K562 (cell line): ENCODE measurements around the gene SMIM15. TPM values are rescaled to one million over a fixed set of nuclear protein-coding genes. Genes with fewer than 3 reads are reported as not detected.

ENCODE experiments used
- ATAC-seq: fragments of 200-7000 bp; cut with Tn5 transposase; 3 replicates; pipeline ENCODE4 v1.9.1; 2020; ENCODE audit warnings: moderate library complexity
- BruUV-seq: library from RNA; stranded (reverse); fragments of 400-500 nt; replicated peaks from 2 replicates; lab custom pipeline; 2021; lab: Mats Ljungman, UMichigan
- CTCF ChIA-PET: fragments of 300-600 bp; formaldehyde crosslinking; extraction: SDS; loops from one replicate; lab custom pipeline; 2021; ENCODE audit warnings: low intra/inter-chr PET ratio; lab: Yijun Ruan, JAX
- POLR2A ChIA-PET: fragments of 300-600, 350-650 bp; sonication (Branson Sonifier 250); formaldehyde crosslinking; extraction: SDS; loops from one replicate; lab custom pipeline; 2021; ENCODE audit warnings: antibody characterized with exemption, inconsistent platforms; lab: Yijun Ruan, JAX
- DNase-seq, 4 experiments: peaks; one replicate each; pipeline versions ENCODE4 v3.0.0 to v3.0.0-alpha.2; 2011 to 2018; ENCODE audit warnings: low spot score in 3 of 4, mixed read lengths in 3 of 4; ENCODE audit errors: extremely low read depth in 1 of 4
- FAIRE-seq: peaks from 2 replicates; lab custom pipeline; 2011; peaks lifted over from hg19 to GRCh38; lab: Jason Lieb, UNC
- H2AFZ ChIP-seq: 2 replicates; pipeline ENCODE4 v1.6.0; 2011; ENCODE audit warnings: low read depth, low read length, control low read depth, inconsistent platforms
- H3K27ac ChIP-seq: fragments of 200-600 bp; 3 replicates; pipeline ENCODE4 v1.8.0; 2011; ENCODE audit warnings: low read depth, mild to moderate bottlenecking, control low read depth, inconsistent platforms, low read length, moderate library complexity, mixed read lengths; ENCODE audit errors: extremely low read depth
- H3K27me3 ChIP-seq, 2 experiments: fragments of 300-600 bp in 1 of 2; 2 replicates in 1 of 2; 3 replicates in 1 of 2; pipeline versions ENCODE4 v1.6.0 to v1.8.0; 2011; ENCODE audit warnings: inconsistent platforms in 2 of 2, low read length in 2 of 2, mild to moderate bottlenecking in 1 of 2, mixed read lengths in 1 of 2, moderate library complexity in 1 of 2; ENCODE audit not compliant: control insufficient read depth in 2 of 2, insufficient read depth in 2 of 2
- H3K36me3 ChIP-seq: fragments of 300-600 bp; 3 replicates; pipeline ENCODE4 v1.8.0; 2011; ENCODE audit warnings: mild to moderate bottlenecking, low read length, inconsistent platforms; ENCODE audit not compliant: control insufficient read depth, insufficient read depth
- H3K4me1 ChIP-seq, 2 experiments: fragments of 200-600 bp in 1 of 2; replicated peaks in 1 of 2; 2 replicates in 1 of 2; 3 replicates in 1 of 2; pipeline versions ENCODE4 v1.5.1 to v1.8.0; 2011; ENCODE audit warnings: inconsistent platforms in 2 of 2, low read length in 2 of 2, mild to moderate bottlenecking in 1 of 2, mixed read lengths in 1 of 2, moderate library complexity in 1 of 2; ENCODE audit not compliant: control insufficient read depth in 2 of 2, insufficient read depth in 2 of 2
- H3K4me2 ChIP-seq: 2 replicates; pipeline ENCODE4 v1.6.1; 2011; ENCODE audit warnings: low read length, control low read depth, inconsistent platforms, mixed read lengths; ENCODE audit not compliant: insufficient read depth
- H3K4me3 ChIP-seq: fragments of 200-600 bp; sonication (generic), shearing (Covaris generic); 2 replicates; pipeline ENCODE4 v1.5.1; 2016; ENCODE audit warnings: control low read depth, inconsistent platforms
- H3K79me2 ChIP-seq: fragments of 200-600 bp; 3 replicates; pipeline ENCODE4 v1.8.0; 2011; ENCODE audit warnings: low read length, inconsistent platforms; ENCODE audit not compliant: control insufficient read depth, insufficient read depth
- H3K9ac ChIP-seq, 2 experiments: 2 replicates each; pipeline versions ENCODE4 v1.6.0 to v1.6.1; 2011; ENCODE audit warnings: low read depth in 2 of 2, low read length in 2 of 2, control low read depth in 1 of 2, inconsistent platforms in 1 of 2, mild to moderate bottlenecking in 1 of 2, mixed read lengths in 1 of 2; ENCODE audit not compliant: insufficient read depth in 1 of 2
- H3K9me1 ChIP-seq: one replicate; pipeline ENCODE4 v1.6.0; 2011; ENCODE audit warnings: inconsistent platforms, mild to moderate bottlenecking, low read length, moderate library complexity; ENCODE audit not compliant: control insufficient read depth, insufficient read depth
- H3K9me3 ChIP-seq: replicated peaks from 2 replicates; pipeline ENCODE4 v1.5.1; 2011; ENCODE audit warnings: low read depth, low read length, inconsistent platforms; ENCODE audit not compliant: control insufficient read depth, insufficient read depth
- H4K20me1 ChIP-seq: replicated peaks from 2 replicates; pipeline ENCODE4 v1.6.1; 2011; ENCODE audit warnings: low read length, inconsistent platforms, mixed read lengths; ENCODE audit not compliant: control insufficient read depth, insufficient read depth
- ARID2 ChIP-seq: fragments of 450-650 bp; IDR thresholded peaks from 2 replicates; pipeline ENCODE4 v1.6.1; 2017; ENCODE audit warnings: antibody characterized with exemption, mild to moderate bottlenecking
- HNRNPUL1 ChIP-seq: fragments of 200-400 bp; formaldehyde crosslinking; IDR thresholded peaks from 2 replicates; pipeline ENCODE4 v1.6.1; 2017; ENCODE audit warnings: low read length
- KLF16 ChIP-seq: IDR thresholded peaks from 2 replicates; pipeline ENCODE4 v1.6.1; 2016; ENCODE audit warnings: antibody characterized with exemption
- PCBP1 ChIP-seq: fragments of 200-400 bp; formaldehyde crosslinking; IDR thresholded peaks from 2 replicates; pipeline ENCODE4 v1.6.1; 2018; ENCODE audit warnings: mild to moderate bottlenecking, low read depth, low read length; ENCODE audit not compliant: poor library complexity, severe bottlenecking
- STAT5A ChIP-seq: IDR thresholded peaks from 2 replicates; pipeline ENCODE4 v1.6.1; 2012; ENCODE audit warnings: low read length, inconsistent platforms, borderline replicate concordance
- ZNF316 ChIP-seq: fragments of 450-650 bp; IDR thresholded peaks from 2 replicates; pipeline ENCODE4 v1.6.1; 2016
- WGBS: fragments of 100-300 bp; shearing (Covaris generic); methylation state at CpG from one replicate; pipeline ENCODE4 v1.1.6; 2016; ENCODE audit warnings: low coverage, mixed read lengths; ENCODE audit not compliant: insufficient coverage; ENCODE audit errors: missing lambda C conversion rate; 5-methylcytosine and 5-hydroxymethylcytosine counted together
- in situ Hi-C: fragments of 300-500 bp; cut with MboI; formaldehyde crosslinking; loops from 4 replicates; pipeline ENCODE4 v1.15.0; 2018; ENCODE audit warnings: inconsistent platforms, mixed read lengths
- intact Hi-C: fragments of 100-400 bp; cut with micrococcal nuclease; formaldehyde crosslinking; loops from 2 replicates; pipeline ENCODE4 v1.14.2; 2022
- polyA plus RNA-seq, 8 experiments: library from polyadenylated mRNA; depleted of rRNA in 4 of 8; stranded (reverse) in 5 of 8; unstranded in 3 of 8; fragments of >200 nt; fragmentation: Nextera tagmentation in 2 of 8; fragmentation: Illumina TruSeq in 1 of 8; extraction: Ambion mirVana in 2 of 8; extraction: Trizol in 1 of 8; gene quantifications; 2 replicates each; pipeline versions ENCODE4 v1.2.1 to v1.2.3, GENCODE V29; 2011 to 2014; ENCODE audit warnings: inconsistent platforms in 1 of 8, missing spikeins in 1 of 8
- total RNA-seq, 7 experiments: library from RNA; depleted of rRNA in 6 of 7; stranded (reverse); fragments of >200 nt in 6 of 7; fragmentation: Illumina TruSeq in 2 of 7; extraction: Trizol in 2 of 7; gene quantifications; 2 replicates each; pipeline versions ENCODE4 v1.2.1 to v1.2.3, GENCODE V29; 2011 to 2021; ENCODE audit warnings: low replicate concordance in 1 of 7
- TF ChIP-seq, protein P1 (sequence below): fragments of 250-450 bp; sonication (Bioruptor Pico); IDR thresholded peaks from 2 replicates; pipeline ENCODE4 v1.4.0; 2020
- TF ChIP-seq, protein P2 (sequence below), 3 experiments: fragments of 200-800 bp in 1 of 3; fragments of 250-450 bp in 1 of 3; fragments of 450-650 bp in 1 of 3; sonication (Bioruptor Pico) in 1 of 3; sonication (Bioruptor generic) in 1 of 3; formaldehyde crosslinking in 1 of 3; IDR thresholded peaks; 2 replicates each; pipeline versions ENCODE4 v1.6.1 to v1.8.0; 2016 to 2022; ENCODE audit warnings: mild to moderate bottlenecking in 2 of 3, missing genetic modification characterization in 2 of 3, missing compliant biosample characterization in 1 of 3, moderate library complexity in 1 of 3
- TF ChIP-seq, protein P3 (sequence below): fragments of 250-450 bp; sonication (Bioruptor Pico); IDR thresholded peaks from 2 replicates; pipeline ENCODE4 v1.5.0; 2020; ENCODE audit warnings: mild to moderate bottlenecking

The SMIM15 gene
- total and polyA plus RNA-seq, 9 of the 15 experiments (the other 6 are each of a cell fraction or from before 2014, with no cell fraction given): 16.6 to 124 (median 82.0) TPM

DNA sequence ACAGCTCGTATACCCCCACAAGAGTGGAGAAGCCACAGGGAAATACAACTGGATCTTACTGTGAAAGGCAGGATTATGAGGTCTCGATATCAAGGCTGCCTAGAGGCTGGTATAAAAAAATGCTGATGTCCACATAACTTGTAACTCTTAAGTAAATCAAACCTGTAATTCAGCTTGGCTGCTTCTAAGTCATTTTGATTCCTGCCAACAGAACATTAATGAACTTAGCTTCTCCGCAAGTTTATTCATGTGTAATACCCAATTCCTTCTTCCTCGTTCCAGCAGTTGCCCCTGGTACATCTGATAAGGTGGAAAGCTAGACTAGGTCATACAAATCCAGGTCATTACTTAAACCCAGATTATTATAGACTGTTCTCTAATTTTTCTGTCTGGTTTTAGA, 16.4 kb upstream of the SMIM15 start:
- Histone ChIP-seq H3K27me3 (no peaks in the 10 kb centered on the region), H3K9ac (no peak overlapping the region), H3K4me2 (no peak overlapping the region), H2AFZ (no peak overlapping the region), H4K20me1 (no peaks in the 10 kb centered on the region), H3K4me1 (no peaks in the 10 kb centered on the region), H3K79me2 (no peaks in the 10 kb centered on the region), H3K27ac (no peak overlapping the region), H3K9me3 (no peaks in the 10 kb centered on the region), H3K36me3 (no peaks in the 10 kb centered on the region), H3K4me3 (no peak overlapping the region), H3K9me1 (no peaks in the 10 kb centered on the region)
- ATAC-seq: no peak
- ChIA-PET CTCF (no interaction called here), POLR2A (interaction anchor here (1.2 kb wide), 1 partner anchor 14 kb away, joined by 3 read pairs; no protein-coding TSS in a partner anchor)
- in situ Hi-C loops: no loop called here
- 29% methylated on average over 4 of the region's 4 CpGs for WGBS
- no peak for DNase-seq
- no peak for TF ChIP-seq PCBP1
- no peak for TF ChIP-seq ARID2
- TF ChIP-seq ZNF316: peak; percentile 49; the same call in 1 of the 2 replicates
- TF ChIP-seq, protein P1, sequence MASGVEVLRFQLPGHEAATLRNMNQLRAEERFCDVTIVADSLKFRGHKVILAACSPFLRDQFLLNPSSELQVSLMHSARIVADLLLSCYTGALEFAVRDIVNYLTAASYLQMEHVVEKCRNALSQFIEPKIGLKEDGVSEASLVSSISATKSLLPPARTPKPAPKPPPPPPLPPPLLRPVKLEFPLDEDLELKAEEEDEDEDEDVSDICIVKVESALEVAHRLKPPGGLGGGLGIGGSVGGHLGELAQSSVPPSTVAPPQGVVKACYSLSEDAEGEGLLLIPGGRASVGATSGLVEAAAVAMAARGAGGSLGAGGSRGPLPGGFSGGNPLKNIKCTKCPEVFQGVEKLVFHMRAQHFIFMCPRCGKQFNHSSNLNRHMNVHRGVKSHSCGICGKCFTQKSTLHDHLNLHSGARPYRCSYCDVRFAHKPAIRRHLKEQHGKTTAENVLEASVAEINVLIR (CRISPR knock-in tag): no peak
- FAIRE-seq: no peak
- no TSS peak for BruUV-seq
- intact Hi-C loops: no loop called here

DNA sequence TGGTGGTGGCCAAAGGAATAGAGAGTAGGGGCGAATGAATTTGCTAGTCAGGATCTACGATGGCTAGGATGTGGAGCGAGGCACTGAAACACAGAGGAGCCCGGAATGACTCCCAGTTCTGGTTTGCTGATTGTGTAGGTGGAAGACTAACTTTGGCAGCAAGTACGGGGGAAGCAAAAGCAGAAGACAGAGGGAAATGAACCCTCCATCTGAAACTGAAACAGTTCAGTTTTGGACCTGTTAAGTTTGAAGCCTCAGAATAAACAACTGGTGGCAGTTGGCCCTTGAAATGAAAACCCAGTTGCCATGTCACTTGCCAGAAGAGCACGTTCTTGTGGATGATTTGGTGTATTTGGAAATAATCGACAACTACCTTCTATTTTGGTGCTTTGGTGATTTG, 15.4 kb upstream of the SMIM15 start:
- H3K27me3 ChIP-seq: no peaks in the 10 kb centered on the region
- FAIRE-seq (no peak), ATAC-seq (peak; percentile 55), DNase-seq (no peak)
- H3K36me3 ChIP-seq: no peaks in the 10 kb centered on the region
- no TSS peak for BruUV-seq
- no peak overlapping the region for H3K4me3 ChIP-seq
- no peaks in the 10 kb centered on the region for H3K79me2 ChIP-seq
- POLR2A ChIA-PET: no interaction called here
- no peaks in the 10 kb centered on the region for H3K9me1 ChIP-seq
- in situ Hi-C loops (no loop called here), intact Hi-C loops (no loop called here)
- H2AFZ ChIP-seq: no peak overlapping the region; the same call in 1 of the 2 replicates
- no peak overlapping the region for H3K9ac ChIP-seq
- H3K27ac ChIP-seq: no peak overlapping the region
- H3K4me2 ChIP-seq: no peak overlapping the region
- no peaks in the 10 kb centered on the region for H3K9me3 ChIP-seq
- WGBS: 18% methylated on average over 7 of the region's 7 CpGs
- no peaks in the 10 kb centered on the region for H4K20me1 ChIP-seq
- H3K4me1 ChIP-seq: no peaks in the 10 kb centered on the region
- CTCF ChIA-PET: no interaction called here
- TF ChIP-seq KLF16 (no peak), STAT5A (no peak), HNRNPUL1 (no peak)
- TF ChIP-seq, protein P2, sequence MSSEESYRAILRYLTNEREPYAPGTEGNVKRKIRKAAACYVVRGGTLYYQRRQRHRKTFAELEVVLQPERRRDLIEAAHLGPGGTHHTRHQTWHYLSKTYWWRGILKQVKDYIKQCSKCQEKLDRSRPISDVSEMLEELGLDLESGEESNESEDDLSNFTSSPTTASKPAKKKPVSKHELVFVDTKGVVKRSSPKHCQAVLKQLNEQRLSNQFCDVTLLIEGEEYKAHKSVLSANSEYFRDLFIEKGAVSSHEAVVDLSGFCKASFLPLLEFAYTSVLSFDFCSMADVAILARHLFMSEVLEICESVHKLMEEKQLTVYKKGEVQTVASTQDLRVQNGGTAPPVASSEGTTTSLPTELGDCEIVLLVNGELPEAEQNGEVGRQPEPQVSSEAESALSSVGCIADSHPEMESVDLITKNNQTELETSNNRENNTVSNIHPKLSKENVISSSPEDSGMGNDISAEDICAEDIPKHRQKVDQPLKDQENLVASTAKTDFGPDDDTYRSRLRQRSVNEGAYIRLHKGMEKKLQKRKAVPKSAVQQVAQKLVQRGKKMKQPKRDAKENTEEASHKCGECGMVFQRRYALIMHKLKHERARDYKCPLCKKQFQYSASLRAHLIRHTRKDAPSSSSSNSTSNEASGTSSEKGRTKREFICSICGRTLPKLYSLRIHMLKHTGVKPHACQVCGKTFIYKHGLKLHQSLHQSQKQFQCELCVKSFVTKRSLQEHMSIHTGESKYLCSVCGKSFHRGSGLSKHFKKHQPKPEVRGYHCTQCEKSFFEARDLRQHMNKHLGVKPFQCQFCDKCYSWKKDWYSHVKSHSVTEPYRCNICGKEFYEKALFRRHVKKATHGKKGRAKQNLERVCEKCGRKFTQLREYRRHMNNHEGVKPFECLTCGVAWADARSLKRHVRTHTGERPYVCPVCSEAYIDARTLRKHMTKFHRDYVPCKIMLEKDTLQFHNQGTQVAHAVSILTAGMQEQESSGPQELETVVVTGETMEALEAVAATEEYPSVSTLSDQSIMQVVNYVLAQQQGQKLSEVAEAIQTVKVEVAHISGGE (CRISPR knock-in tag; IDR thresholded peaks at IDR 0.05): no peak
- TF ChIP-seq, protein P3, sequence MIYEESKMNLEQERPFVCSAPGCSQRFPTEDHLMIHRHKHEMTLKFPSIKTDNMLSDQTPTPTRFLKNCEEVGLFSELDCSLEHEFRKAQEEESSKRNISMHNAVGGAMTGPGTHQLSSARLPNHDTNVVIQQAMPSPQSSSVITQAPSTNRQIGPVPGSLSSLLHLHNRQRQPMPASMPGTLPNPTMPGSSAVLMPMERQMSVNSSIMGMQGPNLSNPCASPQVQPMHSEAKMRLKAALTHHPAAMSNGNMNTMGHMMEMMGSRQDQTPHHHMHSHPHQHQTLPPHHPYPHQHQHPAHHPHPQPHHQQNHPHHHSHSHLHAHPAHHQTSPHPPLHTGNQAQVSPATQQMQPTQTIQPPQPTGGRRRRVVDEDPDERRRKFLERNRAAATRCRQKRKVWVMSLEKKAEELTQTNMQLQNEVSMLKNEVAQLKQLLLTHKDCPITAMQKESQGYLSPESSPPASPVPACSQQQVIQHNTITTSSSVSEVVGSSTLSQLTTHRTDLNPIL (CRISPR knock-in tag): no peak
